ENCODE data around the gene C1QC. TPM values are rescaled to one million over a fixed set of nuclear protein-coding genes. Genes with fewer than 3 reads are reported as not detected.
"Not testable (repeated sequence)": the region's sequence is repeated elsewhere in the genome, so short reads cannot be mapped to it uniquely, and the experiment has no call there.

Gene C1QC
- total and polyA plus RNA-seq, 2 donors (not counting 1 experiment from before 2014, with no cell fraction given), result not detected

DNA sequence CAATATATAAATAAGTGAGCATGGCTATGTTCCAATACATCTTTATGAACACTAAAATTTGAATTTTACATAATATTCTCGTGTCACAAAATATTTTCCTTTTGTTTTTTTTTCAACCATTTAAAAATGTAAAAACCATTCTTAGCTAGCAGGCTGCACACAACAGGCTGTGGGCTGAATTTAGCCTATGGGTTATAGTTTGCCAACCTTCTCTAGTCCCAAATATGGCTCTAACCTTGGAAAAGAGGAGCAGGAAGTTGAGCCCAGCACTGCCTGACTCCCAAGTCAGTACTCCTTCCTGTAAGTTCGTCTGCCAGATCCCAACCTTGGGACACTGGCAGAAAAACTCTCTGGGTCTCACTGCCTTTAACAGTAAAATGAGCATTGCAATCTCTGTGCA, 23.0 kb downstream of the C1QC start:
- CTCF ChIA-PET, result no interaction called here
- peaks cover 26% of the 10 kb centered on the region for H3K27me3 Mint-ChIP-seq
- Histone ChIP-seq H3K4me1 (ENCODE audit: control insufficient read depth in 2 of 2, insufficient read depth in 2 of 2, low read length in 2 of 2) (no peaks in the 10 kb centered on the region), H2AFZ (ENCODE audit: insufficient read depth, low read depth, low read length, poor library complexity, severe bottlenecking) (no peak overlapping the region), H3K27ac (ENCODE audit: low read length in 2 of 2) (no peak overlapping the region), H4K20me1 (ENCODE audit: control insufficient read depth, insufficient read depth, low read length, poor library complexity, severe bottlenecking) (no peaks in the 10 kb centered on the region), H3K4me3 (ENCODE audit: control extremely low read depth in 1 of 5, extremely low read depth in 1 of 5, insufficient read depth in 1 of 5, low read depth in 2 of 5, low read length in 4 of 5) (no peak overlapping the region), H3K9ac (ENCODE audit: low read length) (no peak overlapping the region), H3K36me3 (replicated peaks in 1 of 2; ENCODE audit: control extremely low read depth in 1 of 2, control insufficient read depth in 1 of 2, extremely low read depth in 1 of 2, insufficient read depth in 2 of 2, low read length in 1 of 2) (no peaks in the 10 kb centered on the region), H3K27me3 (replicated peaks in 1 of 4; ENCODE audit: control extremely low read depth in 1 of 4, control insufficient read depth in 3 of 4, insufficient read depth in 4 of 4, low read length in 3 of 4) (no peaks in the 10 kb centered on the region), H3K79me2 (ENCODE audit: control insufficient read depth, insufficient read depth, low read length) (no peaks in the 10 kb centered on the region), H3K4me2 (replicated peaks; ENCODE audit: low read depth, low read length, poor library complexity, severe bottlenecking) (no peak overlapping the region), H3K9me3 (ENCODE audit: control extremely low read depth in 1 of 3, control insufficient read depth in 2 of 3, insufficient read depth in 1 of 3, low read length in 2 of 3) (no peaks in the 10 kb centered on the region)
- H3K27ac Mint-ChIP-seq, result no peak overlapping the region
- no peak overlapping the region for H3K4me3 Mint-ChIP-seq
- 56% methylated on average over 1 of the region's 2 CpGs for WGBS (ENCODE audit: insufficient coverage)
- no peaks in the 10 kb centered on the region for H3K9me3 Mint-ChIP-seq (ENCODE audit: insufficient read depth)
- TF ChIP-seq EZH2 (IDR thresholded peaks at IDR 0.05; ENCODE audit: borderline replicate concordance, insufficient read depth, low read depth, low read length, poor library complexity, severe bottlenecking), result no peak
- TF ChIP-seq, protein P1, sequence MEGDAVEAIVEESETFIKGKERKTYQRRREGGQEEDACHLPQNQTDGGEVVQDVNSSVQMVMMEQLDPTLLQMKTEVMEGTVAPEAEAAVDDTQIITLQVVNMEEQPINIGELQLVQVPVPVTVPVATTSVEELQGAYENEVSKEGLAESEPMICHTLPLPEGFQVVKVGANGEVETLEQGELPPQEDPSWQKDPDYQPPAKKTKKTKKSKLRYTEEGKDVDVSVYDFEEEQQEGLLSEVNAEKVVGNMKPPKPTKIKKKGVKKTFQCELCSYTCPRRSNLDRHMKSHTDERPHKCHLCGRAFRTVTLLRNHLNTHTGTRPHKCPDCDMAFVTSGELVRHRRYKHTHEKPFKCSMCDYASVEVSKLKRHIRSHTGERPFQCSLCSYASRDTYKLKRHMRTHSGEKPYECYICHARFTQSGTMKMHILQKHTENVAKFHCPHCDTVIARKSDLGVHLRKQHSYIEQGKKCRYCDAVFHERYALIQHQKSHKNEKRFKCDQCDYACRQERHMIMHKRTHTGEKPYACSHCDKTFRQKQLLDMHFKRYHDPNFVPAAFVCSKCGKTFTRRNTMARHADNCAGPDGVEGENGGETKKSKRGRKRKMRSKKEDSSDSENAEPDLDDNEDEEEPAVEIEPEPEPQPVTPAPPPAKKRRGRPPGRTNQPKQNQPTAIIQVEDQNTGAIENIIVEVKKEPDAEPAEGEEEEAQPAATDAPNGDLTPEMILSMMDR (IDR thresholded peaks at IDR 0.05), result no peak
- DNase-seq, result no peak
- POLR2A ChIA-PET, result no interaction called here
- intact Hi-C loops (cut with micrococcal nuclease), result no loop called here
- H3K4me1 Mint-ChIP-seq, result no peaks in the 10 kb centered on the region
- no peak for ATAC-seq (ENCODE audit: low read depth)

DNA sequence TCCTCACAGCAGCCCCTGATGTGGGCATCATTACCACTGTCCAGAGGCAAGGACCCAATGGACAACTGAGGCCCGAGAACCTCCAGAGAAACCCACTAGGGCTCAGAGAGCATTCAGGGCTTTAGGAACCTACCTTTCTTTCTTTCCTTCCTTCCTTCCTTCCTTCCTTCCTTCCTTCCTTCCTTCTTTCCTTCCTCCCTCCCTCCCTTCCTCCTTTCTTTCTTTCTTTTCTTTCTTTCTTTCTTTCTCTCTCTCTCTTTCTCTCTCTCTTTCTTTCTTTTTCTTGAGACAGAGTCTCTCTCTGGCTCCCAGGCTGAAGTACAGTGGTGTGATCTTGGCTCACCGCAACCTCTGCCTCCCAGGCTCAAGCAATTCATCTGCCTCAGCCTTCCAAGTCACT, 25.4 kb downstream of the C1QC start:
- H3K4me3 ChIP-seq (ENCODE audit: control extremely low read depth in 1 of 5, extremely low read depth in 1 of 5, insufficient read depth in 1 of 5, low read depth in 2 of 5, low read length in 4 of 5); POLR2A ChIA-PET; H3K27ac ChIP-seq (ENCODE audit: low read length in 2 of 2); DNase-seq; intact Hi-C loops (cut with micrococcal nuclease); H3K79me2 ChIP-seq (ENCODE audit: control insufficient read depth, insufficient read depth, low read length); H3K4me2 ChIP-seq (replicated peaks; ENCODE audit: low read depth, low read length, poor library complexity, severe bottlenecking); H3K9me3 Mint-ChIP-seq (ENCODE audit: insufficient read depth); H3K4me1 ChIP-seq (ENCODE audit: control insufficient read depth in 2 of 2, insufficient read depth in 2 of 2, low read length in 2 of 2); H2AFZ ChIP-seq (ENCODE audit: insufficient read depth, low read depth, low read length, poor library complexity, severe bottlenecking); H3K36me3 ChIP-seq (replicated peaks in 1 of 2; ENCODE audit: control extremely low read depth in 1 of 2, control insufficient read depth in 1 of 2, extremely low read depth in 1 of 2, insufficient read depth in 2 of 2, low read length in 1 of 2); H3K9me3 ChIP-seq (ENCODE audit: control extremely low read depth in 1 of 3, control insufficient read depth in 2 of 3, insufficient read depth in 1 of 3, low read length in 2 of 3); H3K4me1 Mint-ChIP-seq; H3K9ac ChIP-seq (ENCODE audit: low read length); H3K27ac Mint-ChIP-seq; ATAC-seq (ENCODE audit: low read depth); CTCF ChIA-PET; H3K4me3 Mint-ChIP-seq; H4K20me1 ChIP-seq (ENCODE audit: control insufficient read depth, insufficient read depth, low read length, poor library complexity, severe bottlenecking): not testable (repeated sequence)
- peaks cover 0 to 18% (median 2%) of the 10 kb centered on the region in 4 experiments for H3K27me3 ChIP-seq (replicated peaks in 1 of 4; ENCODE audit: control extremely low read depth in 1 of 4, control insufficient read depth in 3 of 4, insufficient read depth in 4 of 4, low read length in 3 of 4)
- H3K27me3 Mint-ChIP-seq, result peaks cover 36% of the 10 kb centered on the region
- WGBS (ENCODE audit: insufficient coverage), result 78% methylated on average over 1 of the region's 2 CpGs

All from B cell (primary cell).